ENCODE data around the gene NPIPB2.

The NPIPB2 gene

GRCh38 chr16:11913425-11914079, 28.3 kb downstream of the NPIPB2 start:
- Histone ChIP-seq H3K4me3 (ENCODE audit: low read length) (peak overlapping the region; percentile 78), H3K36me3 (ENCODE audit: control insufficient read depth, insufficient read depth, low read length) (no peaks in the 10 kb centered on the region), H3K27me3 (ENCODE audit: control insufficient read depth, insufficient read depth, low read length) (no peaks in the 10 kb centered on the region), H3K4me1 (ENCODE audit: control insufficient read depth, insufficient read depth, low read length) (peaks cover 26% of the 10 kb centered on the region), H3K9ac (ENCODE audit: low read length) (no peak overlapping the region), H3K27ac (ENCODE audit: low read depth, low read length) (no peak overlapping the region)

GRCh38 chr16:11909653-11910545, 31.9 kb downstream of the NPIPB2 start:
- Histone ChIP-seq H3K9ac (ENCODE audit: low read length) (no peak overlapping the region), H3K4me1 (ENCODE audit: control insufficient read depth, insufficient read depth, low read length) (peaks cover 26% of the 10 kb centered on the region), H3K36me3 (ENCODE audit: control insufficient read depth, insufficient read depth, low read length) (no peaks in the 10 kb centered on the region), H3K27ac (ENCODE audit: low read depth, low read length) (peak overlapping the region; percentile 70), H3K4me3 (ENCODE audit: low read length) (no peak overlapping the region), H3K27me3 (ENCODE audit: control insufficient read depth, insufficient read depth, low read length) (no peaks in the 10 kb centered on the region)

GRCh38 chr16:11907160-11907970, 34.5 kb downstream of the NPIPB2 start:
- H3K27me3 ChIP-seq (ENCODE audit: control insufficient read depth, insufficient read depth, low read length) = no peaks in the 10 kb centered on the region
- peaks cover 19% of the 10 kb centered on the region for H3K4me1 ChIP-seq (ENCODE audit: control insufficient read depth, insufficient read depth, low read length)
- no peak overlapping the region for H3K4me3 ChIP-seq (ENCODE audit: low read length)
- H3K27ac ChIP-seq (ENCODE audit: low read depth, low read length) = no peak overlapping the region
- no peak overlapping the region for H3K9ac ChIP-seq (ENCODE audit: low read length)
- H3K36me3 ChIP-seq (ENCODE audit: control insufficient read depth, insufficient read depth, low read length) = no peaks in the 10 kb centered on the region

- no peak overlapping the region for H3K4me3 ChIP-seq (ENCODE audit: low read length)
- no peaks in the 10 kb centered on the region for H3K27me3 ChIP-seq (ENCODE audit: control insufficient read depth, insufficient read depth, low read length)
- H3K4me1 ChIP-seq (ENCODE audit: control insufficient read depth, insufficient read depth, low read length) = peaks cover 3% of the 10 kb centered on the region
- H3K36me3 ChIP-seq (ENCODE audit: control insufficient read depth, insufficient read depth, low read length) = no peaks in the 10 kb centered on the region
- H3K27ac ChIP-seq (ENCODE audit: low read depth, low read length) = no peak overlapping the region
- no peak overlapping the region for H3K9ac ChIP-seq (ENCODE audit: low read length)
Measured at GRCh38 chr16:11903906-11904305, 37.9 kb downstream of the NPIPB2 start.

- peaks cover 3% of the 10 kb centered on the region for H3K4me1 ChIP-seq (ENCODE audit: control insufficient read depth, insufficient read depth, low read length)
- H3K27ac ChIP-seq (ENCODE audit: low read depth, low read length) = no peak overlapping the region
- H3K4me3 ChIP-seq (ENCODE audit: low read length) = no peak overlapping the region
- no peaks in the 10 kb centered on the region for H3K36me3 ChIP-seq (ENCODE audit: control insufficient read depth, insufficient read depth, low read length)
- H3K27me3 ChIP-seq (ENCODE audit: control insufficient read depth, insufficient read depth, low read length) = no peaks in the 10 kb centered on the region
- no peak overlapping the region for H3K9ac ChIP-seq (ENCODE audit: low read length)
Measured at GRCh38 chr16:11901091-11901490, 40.8 kb downstream of the NPIPB2 start.

- no peak overlapping the region for H3K27ac ChIP-seq (ENCODE audit: low read depth, low read length)
- no peaks in the 10 kb centered on the region for H3K27me3 ChIP-seq (ENCODE audit: control insufficient read depth, insufficient read depth, low read length)
- peaks cover 3% of the 10 kb centered on the region for H3K36me3 ChIP-seq (ENCODE audit: control insufficient read depth, insufficient read depth, low read length)
- no peak overlapping the region for H3K9ac ChIP-seq (ENCODE audit: low read length)
- H3K4me3 ChIP-seq (ENCODE audit: low read length) = no peak overlapping the region
- no peaks in the 10 kb centered on the region for H3K4me1 ChIP-seq (ENCODE audit: control insufficient read depth, insufficient read depth, low read length)
Measured at GRCh38 chr16:11896486-11897176, 45.2 kb downstream of the NPIPB2 start.

- no peaks in the 10 kb centered on the region for H3K27me3 ChIP-seq (ENCODE audit: control insufficient read depth, insufficient read depth, low read length)
- H3K36me3 ChIP-seq (ENCODE audit: control insufficient read depth, insufficient read depth, low read length) = peaks cover 11% of the 10 kb centered on the region
- H3K9ac ChIP-seq (ENCODE audit: low read length) = no peak overlapping the region
- H3K4me1 ChIP-seq (ENCODE audit: control insufficient read depth, insufficient read depth, low read length) = no peaks in the 10 kb centered on the region
- no peak overlapping the region for H3K27ac ChIP-seq (ENCODE audit: low read depth, low read length)
- no peak overlapping the region for H3K4me3 ChIP-seq (ENCODE audit: low read length)
Measured at GRCh38 chr16:11893571-11893970, 48.3 kb downstream of the NPIPB2 start.

GRCh38 chr16:11892761-11893160, 49.1 kb downstream of the NPIPB2 start:
- Histone ChIP-seq H3K4me1 (ENCODE audit: control insufficient read depth, insufficient read depth, low read length) (no peaks in the 10 kb centered on the region), H3K36me3 (ENCODE audit: control insufficient read depth, insufficient read depth, low read length) (peaks cover 11% of the 10 kb centered on the region), H3K9ac (ENCODE audit: low read length) (no peak overlapping the region), H3K27me3 (ENCODE audit: control insufficient read depth, insufficient read depth, low read length) (no peaks in the 10 kb centered on the region), H3K4me3 (ENCODE audit: low read length) (no peak overlapping the region), H3K27ac (ENCODE audit: low read depth, low read length) (no peak overlapping the region)

GRCh38 chr16:11890231-11890965, 51.4 kb downstream of the NPIPB2 start:
- peaks cover 13% of the 10 kb centered on the region for H3K36me3 ChIP-seq (ENCODE audit: control insufficient read depth, insufficient read depth, low read length)
- H3K27me3 ChIP-seq (ENCODE audit: control insufficient read depth, insufficient read depth, low read length) = no peaks in the 10 kb centered on the region
- H3K27ac ChIP-seq (ENCODE audit: low read depth, low read length) = no peak overlapping the region
- no peak overlapping the region for H3K4me3 ChIP-seq (ENCODE audit: low read length)
- no peaks in the 10 kb centered on the region for H3K4me1 ChIP-seq (ENCODE audit: control insufficient read depth, insufficient read depth, low read length)
- H3K9ac ChIP-seq (ENCODE audit: low read length) = no peak overlapping the region

- Histone ChIP-seq H3K36me3 (ENCODE audit: control insufficient read depth, insufficient read depth, low read length) (peaks cover 17% of the 10 kb centered on the region), H3K27ac (ENCODE audit: low read depth, low read length) (no peak overlapping the region), H3K9ac (ENCODE audit: low read length) (no peak overlapping the region), H3K4me3 (ENCODE audit: low read length) (no peak overlapping the region), H3K4me1 (ENCODE audit: control insufficient read depth, insufficient read depth, low read length) (no peaks in the 10 kb centered on the region), H3K27me3 (ENCODE audit: control insufficient read depth, insufficient read depth, low read length) (no peaks in the 10 kb centered on the region)
Measured at GRCh38 chr16:11886881-11887280, 55.0 kb downstream of the NPIPB2 start.

- H3K4me1 ChIP-seq (ENCODE audit: control insufficient read depth, insufficient read depth, low read length) = no peaks in the 10 kb centered on the region
- H3K9ac ChIP-seq (ENCODE audit: low read length) = no peak overlapping the region
- H3K4me3 ChIP-seq (ENCODE audit: low read length) = no peak overlapping the region
- no peaks in the 10 kb centered on the region for H3K27me3 ChIP-seq (ENCODE audit: control insufficient read depth, insufficient read depth, low read length)
- H3K27ac ChIP-seq (ENCODE audit: low read depth, low read length) = no peak overlapping the region
- H3K36me3 ChIP-seq (ENCODE audit: control insufficient read depth, insufficient read depth, low read length) = peaks cover 21% of the 10 kb centered on the region
Measured at GRCh38 chr16:11884035-11884434, 57.8 kb downstream of the NPIPB2 start.

Measured in rectal smooth muscle tissue (tissue), 1 donor.